A549 (cell line): Measurements from ENCODE around the gene EIF4EBP3. TPM values are rescaled to one million over a fixed set of nuclear protein-coding genes. Genes with fewer than 3 reads are reported as not detected.

ENCODE experiments used
- ATAC-seq, 2 experiments: fragments of 200-7000 bp in 1 of 2; fragments of >200 bp in 1 of 2; cut with Nextera tagmentation in 1 of 2; cut with Tn5 transposase in 1 of 2; 3 replicates each; pipeline versions ENCODE4 v1.8.0 to v1.9.1; 2018 to 2020; ENCODE audit warnings: mild to moderate bottlenecking in 1 of 2, moderate library complexity in 1 of 2
- CTCF ChIA-PET: fragments of 300-600 bp; sonication (Branson Sonifier 250); formaldehyde crosslinking; extraction: SDS; loops from one replicate; lab custom pipeline; 2021; ENCODE audit warnings: antibody characterized with exemption, inconsistent platforms; lab: Yijun Ruan, JAX
- POLR2A ChIA-PET: fragments of 350-600 bp; formaldehyde crosslinking; extraction: SDS; loops from one replicate; lab custom pipeline; 2021; ENCODE audit warnings: antibody characterized with exemption, inconsistent platforms; lab: Yijun Ruan, JAX
- DNase-seq, 2 experiments: peaks; one replicate each; pipeline versions ENCODE4 v3.0.0 to v3.0.0-alpha.2; 2011 to 2016; ENCODE audit warnings: low read depth in 1 of 2, low spot score in 1 of 2
- FAIRE-seq: peaks from 2 replicates; lab custom pipeline; 2011; peaks lifted over from hg19 to GRCh38; lab: Jason Lieb, UNC
- H3K27ac ChIP-seq, 2 experiments: fragments of >200 bp; sonication (Bioruptor Twin); formaldehyde crosslinking; 3 replicates each; pipeline ENCODE4 v1.5.1; 2016 to 2017
- H3K4me1 ChIP-seq: fragments of >200 bp; sonication (Bioruptor Twin); formaldehyde crosslinking; 3 replicates; pipeline ENCODE4 v1.6.1; 2016
- H3K4me2 ChIP-seq: fragments of >200 bp; sonication (Bioruptor Twin); formaldehyde crosslinking; 3 replicates; pipeline ENCODE4 v1.6.1; 2016
- H3K4me3 ChIP-seq: fragments of >200 bp; sonication (Bioruptor Twin); formaldehyde crosslinking; 3 replicates; pipeline ENCODE4 v1.5.1; 2016
- H3K9me3 ChIP-seq: fragments of >200 bp; sonication (Bioruptor Twin); formaldehyde crosslinking; 3 replicates; pipeline ENCODE4 v1.6.1; 2016
- ATOH8 ChIP-seq: fragments of 250-450 bp; sonication (Bioruptor Pico); IDR thresholded peaks from 2 replicates; pipeline ENCODE4 v1.5.0; 2020; ENCODE audit warnings: low read depth, mild to moderate bottlenecking, moderate library complexity
- BHLHE40 ChIP-seq: IDR thresholded peaks from 2 replicates; pipeline ENCODE4 v1.6.1; 2012; ENCODE audit warnings: low read depth, low read length, inconsistent platforms
- CBX2 ChIP-seq: fragments of 200-600 bp; sonication (generic); IDR thresholded peaks from 2 replicates; pipeline ENCODE4 v1.6.1; 2016; ENCODE audit warnings: low read depth, mild to moderate bottlenecking, borderline replicate concordance
- CHD4 ChIP-seq: fragments of 200-600 bp; sonication (generic); IDR thresholded peaks from 2 replicates; pipeline ENCODE4 v1.6.1; 2016; ENCODE audit warnings: antibody characterized with exemption, mild to moderate bottlenecking, borderline replicate concordance
- EHF ChIP-seq: fragments of 250-450 bp; sonication (Bioruptor Pico); IDR thresholded peaks from 2 replicates; pipeline ENCODE4 v1.5.0; 2020; ENCODE audit warnings: mild to moderate bottlenecking
- EHMT2 ChIP-seq: fragments of 200-600 bp; sonication (generic); IDR thresholded peaks from 2 replicates; pipeline ENCODE4 v1.6.1; 2016; ENCODE audit warnings: antibody characterized with exemption, low read depth, mild to moderate bottlenecking, moderate library complexity
- FOSB ChIP-seq: fragments of 250-450 bp; sonication (Bioruptor Pico); IDR thresholded peaks from 2 replicates; pipeline ENCODE4 v1.5.0; 2020; ENCODE audit warnings: mild to moderate bottlenecking, moderate library complexity
- FOXS1 ChIP-seq: fragments of 250-450 bp; sonication (Bioruptor Pico); IDR thresholded peaks from 2 replicates; pipeline ENCODE4 v1.5.0; 2020; ENCODE audit warnings: mild to moderate bottlenecking, moderate library complexity
- HDAC2 ChIP-seq: fragments of 200-600 bp; sonication (generic); IDR thresholded peaks from 2 replicates; pipeline ENCODE4 v1.6.1; 2016
- HMGXB4 ChIP-seq: fragments of 250-450 bp; sonication (Bioruptor Pico); IDR thresholded peaks from 2 replicates; pipeline ENCODE4 v1.5.0; 2021; ENCODE audit warnings: mild to moderate bottlenecking, moderate library complexity, borderline replicate concordance
- HOXB13 ChIP-seq: fragments of 250-450 bp; sonication (Bioruptor Pico); IDR thresholded peaks from 2 replicates; pipeline ENCODE4 v1.5.0; 2020; ENCODE audit warnings: low read depth, mild to moderate bottlenecking, moderate library complexity
- HOXB5 ChIP-seq: fragments of 250-450 bp; sonication (Bioruptor Pico); IDR thresholded peaks from 2 replicates; pipeline ENCODE4 v1.5.0; 2020; ENCODE audit warnings: mild to moderate bottlenecking, moderate library complexity
- MAFK ChIP-seq: fragments of 450-650 bp; IDR thresholded peaks from 2 replicates; pipeline ENCODE4 v1.6.1; 2014; ENCODE audit not compliant: partially characterized antibody
- NFE2L2 ChIP-seq: fragments of 150-350 bp; conservative IDR thresholded peaks from 2 replicates; pipeline ENCODE4 v1.6.1; 2014; ENCODE audit warnings: low read length
- NR3C1 ChIP-seq: fragments of >200 bp; sonication (Bioruptor Twin); formaldehyde crosslinking; IDR thresholded peaks from 3 replicates; pipeline ENCODE4 v1.6.1; 2017
- PHF8 ChIP-seq: fragments of 200-600 bp; sonication (generic); IDR thresholded peaks from 2 replicates; pipeline ENCODE4 v1.6.1; 2016; ENCODE audit warnings: low read depth, mild to moderate bottlenecking, antibody characterized with exemption, moderate library complexity, borderline replicate concordance
- RARB ChIP-seq: fragments of 250-450 bp; sonication (Bioruptor Pico); IDR thresholded peaks from 2 replicates; pipeline ENCODE4 v1.8.0; 2021; ENCODE audit warnings: mild to moderate bottlenecking, moderate library complexity
- SMC3 ChIP-seq: fragments of >200 bp; sonication (Bioruptor Twin); formaldehyde crosslinking; IDR thresholded peaks from 3 replicates; pipeline ENCODE4 v1.6.1; 2018; ENCODE audit warnings: inconsistent platforms
- TP53 ChIP-seq: fragments of 250-450 bp; sonication (Bioruptor Pico); IDR thresholded peaks from 2 replicates; pipeline ENCODE4 v1.5.0; 2021; ENCODE audit warnings: mild to moderate bottlenecking, moderate library complexity
- WGBS: methylation state at CpG from one replicate; pipeline ENCODE4 v1.1.6; 2017; ENCODE audit errors: missing lambda C conversion rate; 5-methylcytosine and 5-hydroxymethylcytosine counted together
- polyA plus RNA-seq, 4 experiments: library from polyadenylated mRNA; depleted of rRNA in 3 of 4; stranded (reverse); fragments of >200 nt; fragmentation: RNase III in 1 of 4; extraction: RNeasy Plus Mini Kit Qiagen cat#74134 plus additional on column Dnase treatment in 1 of 4; gene quantifications; 2 replicates in 3 of 4; 3 replicates in 1 of 4; pipeline ENCODE4 v1.2.3, GENCODE V29; 2011 to 2017
- TF ChIP-seq, protein P1 (sequence below): fragments of 150-350 bp; IDR thresholded peaks from 2 replicates; pipeline ENCODE4 v1.6.1; 2014; ENCODE audit warnings: low read depth, mild to moderate bottlenecking, low read length
- TF ChIP-seq, protein P2 (sequence below): fragments of >200 bp; sonication (Bioruptor Twin); formaldehyde crosslinking; IDR thresholded peaks from 3 replicates; pipeline ENCODE4 v1.6.1; 2016
- TF ChIP-seq, protein P3 (sequence below): IDR thresholded peaks from 2 replicates; pipeline ENCODE4 v1.6.1; 2012

EIF4EBP3 gene
- polyA plus RNA-seq, 2 of the 4 experiments (the other 2 are of a cell fraction), result 0.96 to 2.0 TPM

- Histone ChIP-seq H3K4me1 (peaks cover 18% of the 10 kb centered on the region), H3K4me3 (no peak overlapping the region), H3K27ac (no peak overlapping the region), H3K4me2 (no peak overlapping the region), H3K9me3 (no peaks in the 10 kb centered on the region)
- DNase-seq, result no peak
- POLR2A ChIA-PET, result interaction anchor here (1.0 kb wide), 1 partner anchor 11 kb away, joined by 3 read pairs; the partner anchor contains the start of gene SRA1
- FAIRE-seq, result no peak
- no peak for TF ChIP-seq ATOH8 (CRISPR knock-in tag)
- TF ChIP-seq, protein P1, sequence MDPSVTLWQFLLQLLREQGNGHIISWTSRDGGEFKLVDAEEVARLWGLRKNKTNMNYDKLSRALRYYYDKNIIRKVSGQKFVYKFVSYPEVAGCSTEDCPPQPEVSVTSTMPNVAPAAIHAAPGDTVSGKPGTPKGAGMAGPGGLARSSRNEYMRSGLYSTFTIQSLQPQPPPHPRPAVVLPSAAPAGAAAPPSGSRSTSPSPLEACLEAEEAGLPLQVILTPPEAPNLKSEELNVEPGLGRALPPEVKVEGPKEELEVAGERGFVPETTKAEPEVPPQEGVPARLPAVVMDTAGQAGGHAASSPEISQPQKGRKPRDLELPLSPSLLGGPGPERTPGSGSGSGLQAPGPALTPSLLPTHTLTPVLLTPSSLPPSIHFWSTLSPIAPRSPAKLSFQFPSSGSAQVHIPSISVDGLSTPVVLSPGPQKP, result no peak
- no peak for TF ChIP-seq CBX2
- TF ChIP-seq, protein P2, sequence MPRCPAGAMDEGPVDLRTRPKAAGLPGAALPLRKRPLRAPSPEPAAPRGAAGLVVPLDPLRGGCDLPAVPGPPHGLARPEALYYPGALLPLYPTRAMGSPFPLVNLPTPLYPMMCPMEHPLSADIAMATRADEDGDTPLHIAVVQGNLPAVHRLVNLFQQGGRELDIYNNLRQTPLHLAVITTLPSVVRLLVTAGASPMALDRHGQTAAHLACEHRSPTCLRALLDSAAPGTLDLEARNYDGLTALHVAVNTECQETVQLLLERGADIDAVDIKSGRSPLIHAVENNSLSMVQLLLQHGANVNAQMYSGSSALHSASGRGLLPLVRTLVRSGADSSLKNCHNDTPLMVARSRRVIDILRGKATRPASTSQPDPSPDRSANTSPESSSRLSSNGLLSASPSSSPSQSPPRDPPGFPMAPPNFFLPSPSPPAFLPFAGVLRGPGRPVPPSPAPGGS, result no peak
- TF ChIP-seq CHD4, result no peak
- no peak for TF ChIP-seq HOXB5 (CRISPR knock-in tag)
- no peak for TF ChIP-seq FOXS1
- no peak for TF ChIP-seq SMC3
- TF ChIP-seq, protein P3, sequence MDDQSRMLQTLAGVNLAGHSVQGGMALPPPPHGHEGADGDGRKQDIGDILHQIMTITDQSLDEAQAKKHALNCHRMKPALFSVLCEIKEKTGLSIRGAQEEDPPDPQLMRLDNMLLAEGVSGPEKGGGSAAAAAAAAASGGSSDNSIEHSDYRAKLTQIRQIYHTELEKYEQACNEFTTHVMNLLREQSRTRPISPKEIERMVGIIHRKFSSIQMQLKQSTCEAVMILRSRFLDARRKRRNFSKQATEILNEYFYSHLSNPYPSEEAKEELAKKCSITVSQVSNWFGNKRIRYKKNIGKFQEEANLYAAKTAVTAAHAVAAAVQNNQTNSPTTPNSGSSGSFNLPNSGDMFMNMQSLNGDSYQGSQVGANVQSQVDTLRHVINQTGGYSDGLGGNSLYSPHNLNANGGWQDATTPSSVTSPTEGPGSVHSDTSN, result no peak
- TF ChIP-seq RARB (CRISPR knock-in tag), result no peak
- TF ChIP-seq EHF, result no peak
- no peak for TF ChIP-seq PHF8
- no peak for TF ChIP-seq TP53
- TF ChIP-seq HOXB13 (CRISPR knock-in tag), result no peak
- no peak for TF ChIP-seq NFE2L2
- no peak for TF ChIP-seq BHLHE40
- no peak for TF ChIP-seq FOSB
- TF ChIP-seq NR3C1, result no peak
- TF ChIP-seq HMGXB4 (CRISPR knock-in tag), result no peak
- TF ChIP-seq HDAC2, result no peak
- WGBS, result 96% methylated on average over 13 of the region's 13 CpGs
- CTCF ChIA-PET, result interaction anchor here (0.9 to 1.5 kb wide), 5 partner anchors 19 to 150 kb away, joined by 3 read pairs; no protein-coding TSS in a partner anchor
- no peak for ATAC-seq
Observed at GRCh38 chr5:140567871-140568270, 20.4 kb downstream of the EIF4EBP3 start.

DNA sequence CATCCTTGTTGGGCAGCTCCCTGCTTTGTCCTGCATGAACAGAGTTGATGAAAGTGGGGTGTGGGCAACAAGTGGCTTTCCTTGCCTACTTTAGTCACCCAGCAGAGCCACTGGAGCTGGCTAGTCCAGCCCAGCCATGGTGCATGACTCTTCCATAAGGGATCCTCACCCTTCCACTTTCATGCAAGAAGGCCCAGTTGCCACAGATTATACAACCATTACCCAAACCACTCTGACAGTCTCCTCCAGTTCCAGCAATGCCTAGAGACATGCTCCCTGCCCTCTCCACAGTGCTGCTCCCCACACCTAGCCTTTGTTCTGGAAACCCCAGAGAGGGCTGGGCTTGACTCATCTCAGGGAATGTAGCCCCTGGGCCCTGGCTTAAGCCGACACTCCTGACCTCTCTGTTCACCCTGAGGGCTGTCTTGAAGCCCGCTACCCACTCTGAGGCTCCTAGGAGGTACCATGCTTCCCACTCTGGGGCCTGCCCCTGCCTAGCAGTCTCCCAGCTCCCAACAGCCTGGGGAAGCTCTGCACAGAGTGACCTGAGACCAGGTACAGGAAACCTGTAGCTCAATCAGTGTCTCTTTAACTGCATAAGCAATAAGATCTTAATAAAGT is 21.1 kb downstream of the EIF4EBP3 start:
- ATAC-seq, result no peak
- H3K9me3 ChIP-seq, result no peaks in the 10 kb centered on the region
- FAIRE-seq, result no peak
- WGBS, result 94% methylated on average over 2 of the region's 2 CpGs
- DNase-seq, result no peak
- TF ChIP-seq EHMT2 (no peak), FOXS1 (no peak), HOXB13 (CRISPR knock-in tag) (no peak), HMGXB4 (CRISPR knock-in tag) (no peak), MAFK (no peak)
- TF ChIP-seq, protein P2, result no peak
- TF ChIP-seq, all 56 proteins: peak for 0
- Histone ChIP-seq H3K4me1 (peaks cover 13% of the 10 kb centered on the region), H3K4me3 (no peak overlapping the region), H3K27ac (no peak overlapping the region), H3K4me2 (no peak overlapping the region)
- CTCF ChIA-PET, result interaction anchor here (0.9 to 2.7 kb wide), 4 partner anchors 67 to 324 kb away, joined by 3 to 8 read pairs (median 3); no protein-coding TSS in a partner anchor
- POLR2A ChIA-PET, result no interaction called here
